ENCODE results near the gene TBC1D1. TPM values are rescaled to one million over a fixed set of nuclear protein-coding genes. Genes with fewer than 3 reads are reported as not detected.

The TBC1D1 gene
- total RNA-seq, 1 experiment from 2014 or later = 106 TPM

DNA sequence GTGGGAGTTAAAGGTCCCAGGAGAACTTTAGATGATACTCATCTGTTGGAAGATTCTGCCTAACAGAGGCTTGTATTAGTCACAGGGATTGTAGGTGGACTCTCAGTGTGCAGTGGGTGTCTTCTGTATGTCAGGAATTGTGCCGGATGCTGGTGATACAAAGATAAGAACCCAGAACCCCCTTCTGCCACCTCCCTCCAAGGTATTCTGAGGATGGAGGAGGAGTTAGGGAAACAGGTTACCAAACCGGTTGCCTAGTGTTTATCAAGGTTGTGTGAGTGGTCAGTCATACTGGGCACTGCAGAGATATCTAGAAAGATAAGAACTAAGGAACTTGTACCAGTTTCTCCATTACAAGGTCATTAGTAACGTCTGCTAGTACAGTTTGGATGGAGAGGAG, 130.9 kb downstream of the TBC1D1 start:
- ChIA-PET CTCF (no interaction called here), POLR2A (ENCODE audit: unreplicated experiment) (interaction anchor here (0.6 kb wide), 1 partner anchor 447 kb away, joined by 3 read pairs; no protein-coding TSS in a partner anchor)
- Histone ChIP-seq H3K79me2 (ENCODE audit: low read depth) (no peaks in the 10 kb centered on the region), H3K27me3 (ENCODE audit: insufficient read depth, low read depth) (no peaks in the 10 kb centered on the region), H3K9me2 (ENCODE audit: insufficient read depth) (no peaks in the 10 kb centered on the region), H3K4me3 (no peak overlapping the region), H3K9me3 (ENCODE audit: insufficient read depth, low read depth) (no peaks in the 10 kb centered on the region), H2AFZ (no peak overlapping the region), H3K27ac (no peak overlapping the region), H3K4me2 (no peak overlapping the region), H3K36me3 (ENCODE audit: low read depth) (no peaks in the 10 kb centered on the region), H3F3A (ENCODE audit: insufficient read depth, low read depth) (no peaks in the 10 kb centered on the region), H3K4me1 (replicated peaks; ENCODE audit: insufficient read depth) (no peaks in the 10 kb centered on the region), H4K20me1 (ENCODE audit: insufficient read depth) (no peaks in the 10 kb centered on the region)
- TF ChIP-seq, protein P1, sequence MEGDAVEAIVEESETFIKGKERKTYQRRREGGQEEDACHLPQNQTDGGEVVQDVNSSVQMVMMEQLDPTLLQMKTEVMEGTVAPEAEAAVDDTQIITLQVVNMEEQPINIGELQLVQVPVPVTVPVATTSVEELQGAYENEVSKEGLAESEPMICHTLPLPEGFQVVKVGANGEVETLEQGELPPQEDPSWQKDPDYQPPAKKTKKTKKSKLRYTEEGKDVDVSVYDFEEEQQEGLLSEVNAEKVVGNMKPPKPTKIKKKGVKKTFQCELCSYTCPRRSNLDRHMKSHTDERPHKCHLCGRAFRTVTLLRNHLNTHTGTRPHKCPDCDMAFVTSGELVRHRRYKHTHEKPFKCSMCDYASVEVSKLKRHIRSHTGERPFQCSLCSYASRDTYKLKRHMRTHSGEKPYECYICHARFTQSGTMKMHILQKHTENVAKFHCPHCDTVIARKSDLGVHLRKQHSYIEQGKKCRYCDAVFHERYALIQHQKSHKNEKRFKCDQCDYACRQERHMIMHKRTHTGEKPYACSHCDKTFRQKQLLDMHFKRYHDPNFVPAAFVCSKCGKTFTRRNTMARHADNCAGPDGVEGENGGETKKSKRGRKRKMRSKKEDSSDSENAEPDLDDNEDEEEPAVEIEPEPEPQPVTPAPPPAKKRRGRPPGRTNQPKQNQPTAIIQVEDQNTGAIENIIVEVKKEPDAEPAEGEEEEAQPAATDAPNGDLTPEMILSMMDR (conservative IDR thresholded peaks at IDR 0.05) = no peak
- TF ChIP-seq EZH2 (IDR thresholded peaks at IDR 0.05; ENCODE audit: low read depth) = no peak
- no TSS peak for BruUV-seq (replicated peaks)
- peak; percentile 36 to 42 for DNase-seq
- intact Hi-C loops (cut with micrococcal nuclease; ENCODE audit: unreplicated experiment) = loop anchor here (5.0 kb wide), 1 partner anchor 44 kb away; no protein-coding TSS in a partner anchor

DNA sequence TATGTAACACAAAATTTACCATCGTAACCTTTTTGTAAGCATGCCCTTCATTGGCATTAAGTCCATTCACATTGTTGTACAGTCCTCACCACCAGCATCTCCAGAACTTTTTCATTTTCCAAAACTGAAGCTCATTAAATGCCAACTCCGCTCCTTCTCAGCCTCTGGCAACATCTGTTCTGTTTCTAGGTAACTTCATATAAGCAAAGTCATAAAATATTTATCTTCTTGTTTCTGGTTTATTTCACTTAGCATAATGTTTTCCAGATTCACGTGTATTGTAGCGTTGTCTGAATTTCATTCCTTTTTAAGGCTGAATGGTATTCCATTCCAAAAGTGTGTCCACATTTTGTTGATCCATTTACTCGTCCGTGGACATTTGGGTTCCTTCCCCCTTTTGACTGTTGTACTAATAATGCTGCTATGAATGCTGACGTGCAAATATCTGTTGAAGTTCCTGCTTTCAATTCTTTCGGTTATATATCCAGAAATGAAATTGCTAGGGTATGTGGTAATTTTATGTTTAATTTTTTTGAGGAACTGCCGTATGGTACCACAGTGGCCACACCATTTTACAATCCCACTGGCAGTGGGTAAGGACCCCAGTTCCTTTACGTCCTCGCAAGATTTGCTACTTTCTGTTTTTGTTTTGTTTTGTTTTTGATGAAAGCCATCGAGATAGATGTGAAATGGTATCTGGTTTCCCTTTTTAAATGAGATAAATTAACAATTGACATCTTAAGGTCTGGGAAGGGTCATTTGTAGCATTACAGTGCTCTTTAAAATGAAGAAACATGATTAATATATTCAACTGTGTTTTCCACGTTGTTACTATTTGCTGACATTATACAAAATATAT, 132.7 kb downstream of the TBC1D1 start:
- no peaks in the 10 kb centered on the region for H4K20me1 ChIP-seq (ENCODE audit: insufficient read depth)
- H3K4me3 ChIP-seq = no peak overlapping the region
- no peaks in the 10 kb centered on the region for H3K9me3 ChIP-seq (ENCODE audit: insufficient read depth, low read depth)
- ChIA-PET CTCF (interaction anchor here (0.6 kb wide), 1 partner anchor 705 kb away, joined by 3 read pairs; no protein-coding TSS in a partner anchor), POLR2A (ENCODE audit: unreplicated experiment) (interaction anchor here (0.6 kb wide), 1 partner anchor 45 kb away, joined by 6 read pairs; no protein-coding TSS in a partner anchor)
- DNase-seq = no peak
- H3K27ac ChIP-seq = no peak overlapping the region
- no peaks in the 10 kb centered on the region for H3K9me2 ChIP-seq (ENCODE audit: insufficient read depth)
- H3K27me3 ChIP-seq (ENCODE audit: insufficient read depth, low read depth) = no peaks in the 10 kb centered on the region
- TF ChIP-seq EZH2 (IDR thresholded peaks at IDR 0.05; ENCODE audit: low read depth) = no peak
- TF ChIP-seq, protein P1 (conservative IDR thresholded peaks at IDR 0.05) = no peak
- no peak overlapping the region for H2AFZ ChIP-seq
- H3F3A ChIP-seq (ENCODE audit: insufficient read depth, low read depth) = no peaks in the 10 kb centered on the region
- BruUV-seq (replicated peaks) = no TSS peak
- H3K36me3 ChIP-seq (ENCODE audit: low read depth) = 0 out of 2 replicates have a peak, but pooled peaks cover 2% of the 10 kb centered on the region
- H3K79me2 ChIP-seq (ENCODE audit: low read depth) = no peaks in the 10 kb centered on the region
- intact Hi-C loops (cut with micrococcal nuclease; ENCODE audit: unreplicated experiment) = loop anchor here (5.0 kb wide), 1 partner anchor 46 kb away; no protein-coding TSS in a partner anchor
- no peak overlapping the region for H3K4me2 ChIP-seq
- no peaks in the 10 kb centered on the region for H3K4me1 ChIP-seq (replicated peaks; ENCODE audit: insufficient read depth)

DNA sequence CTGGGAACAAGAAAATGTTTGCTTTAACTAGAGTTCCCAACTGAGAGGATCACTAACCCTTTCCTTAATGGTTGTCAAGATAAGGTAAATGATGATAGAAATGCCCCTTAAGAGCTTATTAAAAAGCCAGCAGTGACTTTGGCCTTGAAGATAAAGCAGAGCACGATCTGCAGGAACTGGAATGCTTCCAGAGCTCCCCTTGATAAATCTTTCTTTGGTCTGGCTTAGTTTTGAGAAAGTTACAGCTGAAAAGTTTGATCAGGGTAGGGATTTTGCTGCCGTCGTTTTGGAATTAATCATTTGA, 133.3 kb downstream of the TBC1D1 start:
- Histone ChIP-seq H3K27ac (no peak overlapping the region), H3K27me3 (ENCODE audit: insufficient read depth, low read depth) (no peaks in the 10 kb centered on the region), H3K36me3 (ENCODE audit: low read depth) (peaks cover 2% of the 10 kb centered on the region; the same call in 1 of the 2 replicates), H2AFZ (no peak overlapping the region), H4K20me1 (ENCODE audit: insufficient read depth) (no peaks in the 10 kb centered on the region), H3K4me3 (no peak overlapping the region), H3K4me1 (replicated peaks; ENCODE audit: insufficient read depth) (no peaks in the 10 kb centered on the region), H3K4me2 (no peak overlapping the region), H3K79me2 (ENCODE audit: low read depth) (no peaks in the 10 kb centered on the region), H3F3A (ENCODE audit: insufficient read depth, low read depth) (no peaks in the 10 kb centered on the region), H3K9me3 (ENCODE audit: insufficient read depth, low read depth) (no peaks in the 10 kb centered on the region), H3K9me2 (ENCODE audit: insufficient read depth) (no peaks in the 10 kb centered on the region)
- BruUV-seq (replicated peaks) = no TSS peak
- intact Hi-C loops (cut with micrococcal nuclease; ENCODE audit: unreplicated experiment) = loop anchor here (5.0 kb wide), 1 partner anchor 47 kb away; no protein-coding TSS in a partner anchor
- POLR2A ChIA-PET (ENCODE audit: unreplicated experiment) = no interaction called here
- CTCF ChIA-PET = no interaction called here
- TF ChIP-seq, protein P1 (conservative IDR thresholded peaks at IDR 0.05) = no peak
- no peak for TF ChIP-seq EZH2 (IDR thresholded peaks at IDR 0.05; ENCODE audit: low read depth)
- DNase-seq = no peak

Measured in PC-9 (cell line).